Right lobe of liver (tissue), 4 donors: ENCODE results near the gene CPED1.

Source experiments
- CTCF ChIP-seq, 4 donors: fragments of 200-600 bp in 3 of 4; fragments of 450-650 bp in 1 of 4; IDR thresholded peaks; one replicate each; pipeline versions ENCODE4 v1.5.1 to v1.8.0; 2016 to 2022; ENCODE audit warnings: antibody characterized with exemption in 4 of 4, mild to moderate bottlenecking in 2 of 4
- POLR2A ChIP-seq: fragments of 450-650 bp; IDR thresholded peaks from one replicate; pipeline ENCODE4 v1.6.1; 2017; ENCODE audit warnings: antibody characterized with exemption, mild to moderate bottlenecking
- donor health status: DM: no; HTN: no; CAD: no.
- donor health status: DM: no; HTN: no; CAD: no.
- donor health status: DM: no; HTN: yes; CAD: no.

DNA sequence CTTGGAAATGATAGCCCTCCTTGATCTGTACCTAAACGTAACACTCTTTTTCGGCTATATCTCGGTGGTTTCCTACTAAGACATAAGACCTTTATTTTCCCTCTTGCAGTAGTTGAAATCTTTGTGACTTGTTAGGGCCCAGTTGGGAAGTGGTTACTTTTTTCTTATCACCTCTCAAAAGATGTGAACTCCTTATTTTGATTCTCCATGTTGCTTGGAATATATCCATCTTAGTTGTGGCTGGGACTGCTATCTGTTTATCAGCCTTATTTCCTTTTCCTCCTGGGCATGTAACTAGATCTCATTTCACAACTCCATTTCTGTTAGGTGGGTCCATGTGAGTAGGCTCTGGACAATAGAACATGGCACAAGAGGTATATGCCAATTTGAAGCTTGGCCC, 4.1 kb upstream of the CPED1 start:
- TF ChIP-seq CTCF (IDR thresholded peaks at IDR 0.05) = no peak
- TF ChIP-seq POLR2A = no peak
